HG03457 (cell line): Measurements from ENCODE around the gene CRYAB.
"Not testable (repeated sequence)": the region's sequence is repeated elsewhere in the genome, so short reads cannot be mapped to it uniquely, and the experiment has no call there.

ENCODE experiments used
- ATAC-seq: cut with Tn5 transposase; IDR thresholded peaks from one replicate; pipeline ENCODE4 v1.9.1; 2021; ENCODE audit warnings: moderate number of reproducible peaks; ENCODE audit not compliant: unreplicated experiment

CRYAB gene

GRCh38 chr11:111934306-111934705 is 22.7 kb upstream of the CRYAB start:
- no peak for ATAC-seq

- ATAC-seq, result no peak
These were observed 22.3 kb upstream of the CRYAB start for GRCh38 chr11:111933872-111934271.

GRCh38 chr11:111933176-111933575 is 21.6 kb upstream of the CRYAB start:
- not testable (repeated sequence) for ATAC-seq

GRCh38 chr11:111932611-111932950 is 21.0 kb upstream of the CRYAB start:
- ATAC-seq, result no peak

GRCh38 chr11:111930472-111930871 is 18.9 kb upstream of the CRYAB start:
- no peak for ATAC-seq

GRCh38 chr11:111926505-111927391 is 15.2 kb upstream of the CRYAB start:
- ATAC-seq, result peak; percentile 88

- ATAC-seq, result no peak
These were observed 14.4 kb upstream of the CRYAB start for GRCh38 chr11:111925953-111926352.

GRCh38 chr11:111923951-111924350 is 12.4 kb upstream of the CRYAB start:
- no peak for ATAC-seq

GRCh38 chr11:111923351-111923788 is 11.8 kb upstream of the CRYAB start:
- no peak for ATAC-seq

- no peak for ATAC-seq
These were observed 11.2 kb upstream of the CRYAB start for GRCh38 chr11:111922803-111923202.

GRCh38 chr11:111921541-111922230 is 10.1 kb upstream of the CRYAB start:
- no peak for ATAC-seq

GRCh38 chr11:111920908-111921307 is 9.3 kb upstream of the CRYAB start:
- ATAC-seq, result no peak

GRCh38 chr11:111918390-111919256 is 7.1 kb upstream of the CRYAB start, which contains the start of gene C11orf52:
C11orf52 (plus strand) TSS chr11:111918913; CDS start chr11:111918973, 60 bp downstream.
- no peak for ATAC-seq

- ATAC-seq, result no peak
These were observed 6.2 kb upstream of the CRYAB start for GRCh38 chr11:111917788-111918187.

- no peak for ATAC-seq
These were observed 5.7 kb upstream of the CRYAB start for GRCh38 chr11:111917312-111917711.

- ATAC-seq, result no peak
These were observed 5.2 kb upstream of the CRYAB start for GRCh38 chr11:111916768-111917167.

- no peak for ATAC-seq
These were observed 2.4 kb upstream of the CRYAB start for GRCh38 chr11:111913997-111914396.

- ATAC-seq, result no peak
These were observed 1.7 kb upstream of the CRYAB start for GRCh38 chr11:111913031-111913861.

- no peak for ATAC-seq
These were observed 965 bp upstream of the CRYAB start, which contains the start of gene HSPB2 for GRCh38 chr11:111912535-111912934. HSPB2 (plus strand) TSS chr11:111912734; CDS start chr11:111912830, 96 bp downstream.
